Glutamatergic neuron (in vitro differentiated cells): ENCODE measurements around the gene ABI1. TPM values are rescaled to one million over a fixed set of nuclear protein-coding genes. Genes with fewer than 3 reads are reported as not detected.

Source experiments
- DNase-seq: peaks from one replicate; pipeline ENCODE4 v3.0.0; 2022
- H3K27ac Mint-ChIP-seq: one replicate; pipeline ENCODE4 v1.8.0; 2020; ENCODE audit warnings: mild to moderate bottlenecking, mixed read lengths, inconsistent platforms; ENCODE audit not compliant: unreplicated experiment
- H3K27me3 Mint-ChIP-seq: one replicate; pipeline ENCODE4 v1.8.0; 2020; ENCODE audit warnings: mild to moderate bottlenecking, moderate library complexity, mixed read lengths, inconsistent platforms; ENCODE audit not compliant: unreplicated experiment
- H3K36me3 Mint-ChIP-seq: one replicate; pipeline ENCODE4 v1.8.0; 2020; ENCODE audit warnings: mild to moderate bottlenecking, mixed read lengths, inconsistent platforms; ENCODE audit not compliant: unreplicated experiment
- H3K4me1 Mint-ChIP-seq: one replicate; pipeline ENCODE4 v1.8.0; 2020; ENCODE audit warnings: mild to moderate bottlenecking, low read depth, mixed read lengths, inconsistent platforms; ENCODE audit not compliant: unreplicated experiment
- H3K4me3 Mint-ChIP-seq: one replicate; pipeline ENCODE4 v1.8.0; 2020; ENCODE audit warnings: mild to moderate bottlenecking, mixed read lengths, inconsistent platforms; ENCODE audit not compliant: unreplicated experiment
- H3K9me3 Mint-ChIP-seq: one replicate; pipeline ENCODE4 v1.8.0; 2020; ENCODE audit warnings: mild to moderate bottlenecking, moderate library complexity, mixed read lengths, inconsistent platforms; ENCODE audit not compliant: unreplicated experiment
- CTCF ChIP-seq: fragments of 200-600 bp; sonication (generic); IDR thresholded peaks from one replicate; pipeline ENCODE4 v1.5.0; 2021; ENCODE audit not compliant: partially characterized antibody, unreplicated experiment
- total RNA-seq: library from RNA; stranded (reverse); fragmentation: NEBNext Ultra II Directional; extraction: Animal tissue kit (Norgen Biotek cat#: 25700); gene quantifications from one replicate; pipeline ENCODE4 v1.2.1, GENCODE V29; 2021; ENCODE audit not compliant: unreplicated experiment

Gene ABI1
- total RNA-seq, 1 donor from 2014 or later: 37.3 TPM

GRCh38 chr10:26743841-26744240 is 116.9 kb downstream of the ABI1 start:
- Mint-ChIP-seq H3K27me3 (peaks cover 2% of the 10 kb centered on the region), H3K27ac (no peak overlapping the region), H3K4me1 (peaks cover 1% of the 10 kb centered on the region), H3K4me3 (no peak overlapping the region), H3K9me3 (peaks cover 2% of the 10 kb centered on the region), H3K36me3 (no peaks in the 10 kb centered on the region)
- TF ChIP-seq CTCF: no peak
- DNase-seq: no peak

GRCh38 chr10:26743091-26743490 is 117.7 kb downstream of the ABI1 start:
- no peak for TF ChIP-seq CTCF
- Mint-ChIP-seq H3K27me3 (peaks cover 2% of the 10 kb centered on the region), H3K4me1 (peaks cover 1% of the 10 kb centered on the region), H3K36me3 (no peaks in the 10 kb centered on the region), H3K9me3 (peaks cover 2% of the 10 kb centered on the region), H3K4me3 (no peak overlapping the region), H3K27ac (no peak overlapping the region)
- no peak for DNase-seq

- H3K27me3 Mint-ChIP-seq: peaks cover 2% of the 10 kb centered on the region
- TF ChIP-seq CTCF: no peak
- no peak for DNase-seq
- H3K9me3 Mint-ChIP-seq: peaks cover 2% of the 10 kb centered on the region
- peaks cover 1% of the 10 kb centered on the region for H3K4me1 Mint-ChIP-seq
- no peak overlapping the region for H3K27ac Mint-ChIP-seq
- H3K36me3 Mint-ChIP-seq: no peaks in the 10 kb centered on the region
- no peak overlapping the region for H3K4me3 Mint-ChIP-seq
These were observed 119.4 kb downstream of the ABI1 start for GRCh38 chr10:26741368-26741767.

GRCh38 chr10:26739071-26739631 is 121.6 kb downstream of the ABI1 start:
- Mint-ChIP-seq H3K27me3 (peaks cover 2% of the 10 kb centered on the region), H3K4me1 (peaks cover 1% of the 10 kb centered on the region), H3K27ac (no peak overlapping the region), H3K9me3 (peaks cover 2% of the 10 kb centered on the region), H3K4me3 (no peak overlapping the region), H3K36me3 (no peaks in the 10 kb centered on the region)
- DNase-seq: no peak
- TF ChIP-seq CTCF: no peak

- Mint-ChIP-seq H3K27me3 (peaks cover 2% of the 10 kb centered on the region), H3K36me3 (no peaks in the 10 kb centered on the region), H3K4me1 (peaks cover 1% of the 10 kb centered on the region), H3K4me3 (no peak overlapping the region), H3K27ac (no peak overlapping the region), H3K9me3 (peaks cover 2% of the 10 kb centered on the region)
- no peak for TF ChIP-seq CTCF
- no peak for DNase-seq
These were observed 122.4 kb downstream of the ABI1 start for GRCh38 chr10:26738301-26738911.
